GM19324 (cell line): ENCODE results near the gene OXT.
"Not testable (repeated sequence)": the region's sequence is repeated elsewhere in the genome, so short reads cannot be mapped to it uniquely, and the experiment has no call there.

ENCODE experiments used
- ATAC-seq: cut with Tn5 transposase; IDR thresholded peaks from one replicate; pipeline ENCODE4 v1.9.1; 2021; ENCODE audit warnings: mild to moderate bottlenecking, moderate library complexity; ENCODE audit not compliant: unreplicated experiment, low FRiP score

The OXT gene

DNA sequence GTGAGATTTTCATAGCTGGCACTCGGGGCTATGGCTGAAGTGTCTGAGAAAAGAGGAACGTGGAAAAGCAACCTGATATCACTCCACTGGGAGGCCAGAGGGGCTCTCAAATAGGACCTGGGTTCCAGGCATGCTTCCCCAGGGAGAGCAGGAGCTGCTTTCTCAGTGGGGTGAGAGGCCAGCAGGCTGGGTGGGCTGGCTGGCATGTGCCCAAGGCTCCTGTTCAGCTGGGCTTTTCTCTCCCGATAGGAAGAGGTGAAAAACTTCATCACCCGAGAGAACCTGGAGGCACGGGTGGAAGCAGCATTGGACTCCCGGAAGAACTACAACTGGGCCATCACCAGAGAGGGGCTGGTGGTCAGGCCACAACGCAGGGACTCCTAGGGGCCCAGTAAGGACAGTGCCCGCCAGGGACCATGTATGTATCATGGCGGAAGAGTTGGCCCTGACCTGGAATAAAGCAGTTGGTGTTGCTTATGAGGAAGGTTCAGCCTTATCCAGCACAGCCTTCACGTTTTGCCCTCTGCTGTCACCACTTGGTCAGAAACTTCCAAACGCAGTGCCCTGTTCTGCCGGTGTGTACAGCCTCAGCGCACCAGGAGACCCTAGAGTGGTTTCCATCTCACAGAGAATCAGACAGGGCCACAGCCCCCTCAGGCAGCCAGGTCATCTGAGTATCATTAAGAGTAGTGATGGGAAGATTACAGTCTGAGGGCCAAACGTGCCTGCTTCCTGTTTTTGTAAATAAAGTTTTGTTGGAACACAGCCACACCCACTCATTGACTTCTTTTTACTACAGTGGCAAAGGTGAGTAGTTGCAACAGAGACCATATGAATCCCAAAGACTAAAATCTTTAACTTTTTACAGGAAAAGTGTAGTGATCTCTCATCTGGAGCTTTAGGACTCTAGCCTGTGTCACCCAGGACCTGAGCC, 23.7 kb upstream of the OXT start:
- no peak for ATAC-seq

DNA sequence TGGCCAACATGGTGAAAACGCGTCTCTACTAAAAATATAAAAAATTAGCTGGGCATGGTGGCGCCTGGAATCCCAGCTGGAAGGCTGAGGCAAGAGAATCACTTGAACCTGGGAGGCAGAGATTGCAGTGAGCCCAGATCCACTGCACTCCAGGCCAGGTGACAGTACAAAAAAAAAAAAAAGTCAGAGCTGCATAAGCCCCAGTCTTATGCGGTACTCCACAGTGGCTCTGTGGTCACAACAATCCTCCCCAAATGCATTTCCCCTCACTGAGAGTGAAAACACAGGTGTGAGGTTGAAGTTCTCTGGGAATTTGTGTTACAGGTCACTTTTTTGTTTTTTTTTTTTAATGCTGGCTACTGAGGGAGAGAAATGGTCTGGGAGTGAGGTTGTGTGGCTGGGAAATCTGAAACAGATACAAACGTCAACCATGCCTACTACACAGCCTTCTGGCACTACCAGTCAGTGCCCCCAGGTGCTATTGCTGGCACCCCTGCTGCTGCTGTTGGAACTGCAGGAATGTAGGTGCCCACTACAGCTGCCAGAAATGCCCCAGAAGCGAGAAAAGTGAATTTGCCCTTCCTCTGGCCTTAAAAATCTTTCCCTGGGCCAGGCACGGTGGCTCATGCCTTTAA, 19.9 kb upstream of the OXT start:
- no peak for ATAC-seq

DNA sequence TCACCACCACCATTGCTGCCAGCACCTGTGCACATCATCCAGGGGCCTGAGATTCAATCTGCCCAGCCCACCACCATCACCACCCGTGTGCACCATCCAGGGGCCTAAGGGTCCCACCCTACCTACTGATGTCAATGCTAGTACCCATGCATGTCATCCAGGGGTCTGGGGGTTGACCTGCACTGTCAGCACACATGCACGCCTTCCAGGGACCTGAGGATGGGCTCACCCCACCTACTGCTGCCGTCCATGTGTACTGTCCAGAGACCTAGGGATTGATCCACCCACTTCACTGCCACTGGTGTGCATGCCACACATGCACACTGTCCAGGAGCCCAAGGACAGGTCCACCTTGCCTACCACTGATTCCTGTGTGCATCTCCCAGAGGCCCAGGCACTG, 11.9 kb upstream of the OXT start:
- no peak for ATAC-seq

DNA sequence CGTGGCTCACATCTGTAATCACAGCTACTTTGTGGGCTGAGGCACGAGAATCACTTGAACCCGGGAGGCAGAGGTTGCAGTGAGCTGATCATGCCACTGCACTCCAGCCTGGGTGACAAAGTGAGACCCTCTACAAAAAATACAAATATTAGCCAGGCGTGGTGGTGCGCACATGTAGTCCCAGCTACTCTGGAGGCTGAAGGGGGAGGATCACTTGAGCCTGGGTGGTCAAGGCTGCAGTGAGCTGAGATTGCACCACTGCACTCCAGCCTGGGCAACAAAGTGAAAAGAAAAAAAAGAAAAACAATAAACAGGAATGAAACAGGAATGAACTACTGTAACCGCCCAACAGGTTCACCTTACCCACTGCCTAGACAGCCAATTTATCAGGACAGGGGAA, 7.3 kb upstream of the OXT start:
- not testable (repeated sequence) for ATAC-seq

DNA sequence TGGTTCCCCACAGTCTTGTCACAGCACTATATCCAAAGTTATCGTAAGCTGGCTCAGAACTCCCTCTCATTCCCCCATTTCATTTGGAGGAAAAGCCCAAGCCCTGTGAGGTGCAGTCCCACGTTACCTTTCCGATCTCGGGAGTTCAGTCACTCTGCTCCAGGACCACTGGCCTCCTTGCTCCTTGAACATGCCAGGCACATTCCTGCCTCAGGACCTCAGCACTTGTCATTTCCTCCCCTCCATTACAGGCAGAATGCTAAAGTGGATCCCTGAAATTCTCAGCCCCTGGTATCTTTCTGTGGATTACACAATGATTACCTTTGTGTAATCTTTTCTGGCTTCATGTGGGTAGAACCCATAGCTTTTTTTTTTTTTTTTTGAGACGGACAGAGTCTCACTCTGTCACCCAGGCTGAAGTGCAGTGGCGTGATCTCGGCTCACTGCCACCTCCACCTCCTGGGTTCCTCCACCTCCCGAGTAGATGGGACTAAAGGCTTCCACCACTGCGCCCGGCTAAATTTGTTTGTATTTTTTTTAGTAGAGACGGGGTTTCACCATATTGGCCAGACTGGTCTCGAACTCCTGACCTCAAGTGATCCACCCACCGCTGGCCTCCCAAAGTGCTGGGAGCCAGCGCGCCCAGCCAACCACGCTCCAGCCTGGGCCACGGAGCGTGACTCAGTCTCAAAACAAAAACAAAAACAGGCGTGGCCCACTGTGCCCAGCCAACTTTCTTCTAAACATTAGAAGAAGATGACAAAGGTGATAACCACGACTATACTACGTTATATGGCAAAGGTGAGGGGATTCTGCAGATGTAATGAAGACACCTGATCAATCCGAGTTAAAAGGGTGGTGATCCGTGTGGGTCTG, 4.0 kb upstream of the OXT start:
- ATAC-seq, result no peak

DNA sequence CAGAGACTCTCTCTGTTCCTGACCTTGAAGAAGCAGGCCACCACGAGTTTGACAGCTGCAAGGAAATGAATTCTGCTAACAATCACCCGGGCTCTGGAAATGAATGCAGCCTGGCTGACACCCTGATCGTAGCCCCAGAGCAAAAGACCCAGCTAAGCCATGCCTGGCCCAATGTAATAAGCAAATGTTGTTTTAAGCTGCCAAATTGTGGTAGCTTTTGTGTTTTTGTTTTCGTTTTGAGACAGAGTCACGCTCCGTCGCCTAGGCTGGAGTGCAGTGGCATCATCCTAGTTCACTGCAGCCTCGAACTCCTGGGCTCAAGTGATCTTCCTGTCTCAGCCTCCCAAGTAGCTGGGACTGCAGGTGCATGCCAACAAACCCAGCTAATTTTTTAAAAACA, 3.3 kb upstream of the OXT start:
- no peak for ATAC-seq

DNA sequence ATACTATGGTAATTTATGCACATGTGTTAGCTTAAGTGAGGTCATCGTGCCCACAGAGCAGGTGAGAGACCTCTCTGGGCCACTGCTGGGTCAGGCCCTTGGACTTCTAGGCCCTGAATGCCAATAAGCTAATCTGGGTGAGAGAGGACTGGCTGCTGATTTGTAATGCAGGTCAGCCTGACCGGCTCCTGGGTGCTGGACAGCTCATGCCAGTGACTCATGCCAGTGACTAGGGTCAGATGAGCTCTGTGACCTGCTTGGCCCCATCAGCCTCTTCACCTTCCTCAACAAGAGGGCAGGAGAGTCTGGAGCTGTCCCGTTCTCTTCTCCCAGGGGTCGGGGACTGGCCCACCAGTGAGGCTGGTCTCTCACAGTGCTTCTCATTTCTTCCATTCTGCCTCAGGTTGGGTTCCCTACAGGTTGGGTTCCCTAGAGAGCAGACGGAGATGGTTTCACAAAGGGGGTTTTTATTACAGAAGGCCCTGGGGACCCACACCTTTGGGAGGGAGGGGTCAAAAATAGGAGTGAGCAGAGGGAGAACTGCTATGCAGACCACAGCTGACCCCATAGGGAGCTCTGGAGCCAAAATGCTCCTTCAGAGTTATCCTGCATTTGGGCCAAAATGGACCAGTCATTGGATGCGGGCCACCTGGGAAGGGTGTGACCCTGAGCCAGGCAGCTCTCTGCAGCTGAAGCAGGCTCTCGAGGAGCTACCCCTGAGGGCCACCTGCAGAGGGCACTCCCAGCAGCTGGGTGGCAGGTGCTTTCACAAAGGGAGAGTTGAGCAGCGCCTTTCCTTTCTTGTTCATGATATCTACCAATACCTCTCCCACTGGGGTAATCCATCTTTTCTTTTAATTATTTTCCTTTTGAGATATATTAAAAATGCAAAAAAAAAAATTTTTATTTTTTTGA, 2.2 kb upstream of the OXT start:
- no peak for ATAC-seq

DNA sequence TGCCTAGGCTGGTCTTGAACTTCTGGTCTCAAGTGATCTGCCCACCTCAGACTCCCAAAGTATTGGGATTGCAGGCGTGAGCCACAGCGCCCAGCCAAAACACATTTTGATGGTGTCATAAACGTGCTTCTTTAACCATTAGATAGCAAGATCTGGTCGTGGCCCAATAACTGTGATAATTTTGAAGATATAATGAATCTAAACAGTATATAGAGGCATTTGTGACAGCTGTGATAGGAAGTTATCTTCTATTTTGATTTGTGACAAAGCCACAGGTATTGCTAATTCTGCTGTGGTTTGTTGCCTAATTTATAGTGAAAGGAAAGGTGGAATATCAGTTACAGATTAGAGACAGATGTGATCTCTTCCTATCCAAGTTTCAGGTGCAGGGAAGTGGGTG, 695 bp upstream of the OXT start:
- ATAC-seq, result no peak

DNA sequence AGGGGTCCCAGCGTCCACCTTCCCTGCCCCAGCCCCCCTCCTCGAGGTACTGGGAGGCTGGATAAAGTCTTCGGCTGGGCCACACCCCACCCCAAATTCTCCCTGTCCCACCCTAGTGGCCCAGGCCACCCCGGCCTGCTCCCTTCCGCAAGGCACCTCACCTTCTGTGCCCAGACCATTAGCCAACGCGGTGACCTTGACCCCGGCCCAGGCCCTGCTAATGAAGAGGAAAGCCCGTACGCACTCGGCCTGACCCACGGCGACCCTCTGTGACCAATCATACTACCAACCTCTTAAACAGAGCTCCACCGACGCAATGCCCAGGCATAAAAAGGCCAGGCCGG, 182 bp upstream of the OXT start:
- no peak for ATAC-seq

DNA sequence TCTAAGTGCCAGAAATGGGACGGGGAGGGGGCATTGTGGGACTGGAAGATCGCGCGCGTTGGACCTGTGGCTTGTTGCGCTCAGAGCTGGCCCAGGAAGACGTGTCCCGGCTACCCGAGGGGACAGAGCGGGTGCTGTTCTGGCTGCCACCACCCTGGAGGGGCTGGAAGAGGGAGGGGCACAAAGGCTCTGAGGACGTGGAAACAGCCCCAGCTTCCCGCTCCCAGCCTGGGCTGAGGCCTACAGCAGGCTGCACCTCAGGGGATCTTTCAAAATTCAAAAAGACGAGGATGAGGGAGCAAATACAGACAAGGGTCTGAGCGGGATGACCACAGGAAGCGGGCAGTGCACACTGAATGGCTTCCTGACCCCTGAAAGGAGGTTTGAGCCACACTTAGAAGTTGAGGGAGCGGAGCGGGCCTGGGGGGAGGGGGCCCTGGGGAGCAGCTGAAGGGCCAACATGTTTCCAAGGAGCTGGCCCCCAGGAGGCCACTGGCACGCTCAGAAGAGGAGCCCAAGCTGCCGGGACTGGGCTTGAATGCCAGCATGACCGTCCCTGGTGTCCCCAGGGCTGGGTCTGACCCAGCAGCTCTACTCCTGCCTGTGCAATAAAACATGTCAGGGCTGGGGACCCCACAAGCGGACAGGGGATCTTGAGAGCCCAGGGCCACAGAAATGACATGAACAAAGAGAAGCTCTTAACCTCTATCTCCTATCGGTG, 1.3 kb downstream of the OXT start:
- ATAC-seq, result no peak

DNA sequence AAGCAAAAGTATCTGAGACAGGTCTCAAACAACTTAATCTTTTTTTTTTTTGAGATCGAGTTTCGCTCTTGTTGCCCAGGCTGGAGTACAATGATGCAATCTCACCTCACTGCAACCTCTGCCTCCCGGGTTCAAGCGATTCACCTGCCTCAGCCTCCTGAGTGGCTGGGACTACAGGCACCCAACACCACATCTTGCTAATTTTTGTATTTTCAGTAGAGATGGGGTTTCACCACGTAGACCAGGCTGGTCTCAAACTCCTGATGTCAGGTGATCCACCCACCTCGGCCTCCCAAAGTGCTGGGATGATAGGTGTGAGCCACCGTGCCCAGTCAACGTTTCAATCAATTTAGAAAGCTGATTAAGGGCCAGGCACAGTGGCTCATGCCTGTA, 1.8 kb downstream of the OXT start:
- not testable (repeated sequence) for ATAC-seq

DNA sequence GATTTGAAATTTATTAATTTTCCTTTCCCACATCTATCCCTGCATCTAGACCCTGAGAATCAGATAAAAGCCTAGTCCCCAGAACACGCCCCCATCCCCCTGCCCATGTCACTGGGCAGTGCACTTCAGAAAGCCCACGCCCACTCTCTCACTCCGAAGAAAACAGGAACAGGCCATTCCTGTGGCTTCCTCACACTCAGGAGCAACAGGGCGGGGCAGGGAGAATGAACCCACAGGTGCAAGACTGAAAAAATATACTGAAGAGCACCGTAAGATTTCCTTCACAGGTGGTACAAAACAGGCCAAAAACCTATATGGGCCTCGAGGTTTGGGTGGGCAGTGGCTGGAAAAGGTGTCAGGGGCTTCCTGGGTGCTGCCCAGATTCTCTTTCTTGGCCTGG, 3.4 kb downstream of the OXT start:
- ATAC-seq, result no peak

DNA sequence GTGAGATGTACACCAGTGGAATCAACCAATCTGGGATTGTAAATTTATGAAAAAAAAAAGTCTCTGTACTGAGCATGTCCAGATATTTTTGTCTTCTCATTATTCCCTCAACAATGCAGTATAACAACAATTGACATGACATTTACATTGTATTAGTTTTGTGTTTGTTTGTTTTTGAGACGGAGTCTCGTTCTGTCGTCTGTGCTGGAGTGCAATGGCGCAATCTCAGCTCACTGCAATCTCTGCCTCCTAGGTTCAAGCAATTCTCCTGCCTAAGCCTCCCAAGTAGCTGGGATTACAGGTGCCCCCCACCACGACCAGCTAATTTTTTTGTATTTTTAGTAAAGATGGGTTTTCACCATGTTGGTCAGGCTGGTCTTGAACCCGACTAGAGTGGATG, 3.9 kb downstream of the OXT start:
- ATAC-seq, result not testable (repeated sequence)

DNA sequence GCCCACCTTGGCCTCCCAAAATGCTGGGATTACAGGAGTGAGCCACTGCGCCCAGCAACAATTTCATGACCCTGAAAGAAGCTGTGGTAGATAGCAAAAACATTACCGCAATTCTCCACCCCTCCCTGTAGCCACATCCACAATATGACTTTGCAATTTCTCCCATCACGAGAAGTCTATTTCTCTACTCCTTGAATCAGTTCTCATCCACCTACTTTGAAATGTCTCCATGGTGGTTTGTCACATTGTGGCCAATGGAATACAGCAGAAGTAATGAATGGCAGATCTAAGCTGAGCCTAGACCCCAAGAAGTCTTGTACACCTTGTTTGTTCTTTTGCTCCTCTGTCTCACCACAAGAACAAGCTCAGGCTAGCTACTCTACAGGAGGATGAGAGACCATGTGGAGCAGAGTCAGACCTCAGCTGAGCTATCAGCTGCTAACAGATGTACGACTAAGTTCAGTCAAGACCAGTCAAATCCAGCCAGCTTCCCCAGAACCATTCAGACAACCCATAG, 6.3 kb downstream of the OXT start:
- ATAC-seq, result no peak

DNA sequence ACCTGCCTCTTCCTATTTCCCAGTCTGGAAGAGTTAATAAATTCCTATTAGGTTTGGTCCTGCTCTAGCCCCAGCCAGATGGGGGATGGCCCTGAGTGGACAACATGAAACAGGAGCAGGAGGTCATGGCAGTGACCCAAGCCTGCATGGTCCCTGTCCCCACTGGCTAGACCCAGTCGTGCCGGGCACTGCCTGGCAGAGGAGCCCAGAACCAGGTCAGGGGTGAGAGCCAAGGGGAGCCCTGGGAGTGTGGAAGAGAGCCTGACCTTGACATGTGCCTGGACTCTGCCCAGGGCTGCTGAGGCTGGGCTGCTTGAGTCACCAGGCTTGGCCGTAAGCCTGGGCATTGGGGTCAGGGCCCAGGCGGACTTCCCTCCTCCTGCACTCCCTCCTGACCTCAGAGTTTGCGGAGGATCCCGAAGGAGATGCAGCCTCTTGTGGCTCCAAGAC, 9.5 kb downstream of the OXT start:
- ATAC-seq, result no peak

DNA sequence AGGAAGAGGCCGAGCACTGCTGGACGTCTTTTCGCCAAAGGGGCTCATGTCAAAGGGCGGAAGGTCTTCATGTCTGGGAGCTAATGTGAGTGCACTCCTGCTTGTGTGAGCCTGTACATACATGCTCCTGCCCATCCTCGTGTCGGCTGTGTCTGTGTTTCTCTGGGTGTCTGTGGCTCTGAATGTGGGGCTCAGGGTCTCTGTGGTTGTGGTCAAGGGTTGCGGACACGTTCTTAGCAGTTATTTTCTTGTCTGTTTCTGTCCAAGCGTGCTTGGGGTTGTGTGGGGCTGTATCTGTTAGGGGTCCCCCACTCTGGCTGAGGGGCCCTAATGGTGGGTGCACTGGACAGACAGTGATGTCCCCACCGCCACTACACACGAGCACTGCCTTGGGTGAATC, 10.2 kb downstream of the OXT start:
- ATAC-seq, result no peak

DNA sequence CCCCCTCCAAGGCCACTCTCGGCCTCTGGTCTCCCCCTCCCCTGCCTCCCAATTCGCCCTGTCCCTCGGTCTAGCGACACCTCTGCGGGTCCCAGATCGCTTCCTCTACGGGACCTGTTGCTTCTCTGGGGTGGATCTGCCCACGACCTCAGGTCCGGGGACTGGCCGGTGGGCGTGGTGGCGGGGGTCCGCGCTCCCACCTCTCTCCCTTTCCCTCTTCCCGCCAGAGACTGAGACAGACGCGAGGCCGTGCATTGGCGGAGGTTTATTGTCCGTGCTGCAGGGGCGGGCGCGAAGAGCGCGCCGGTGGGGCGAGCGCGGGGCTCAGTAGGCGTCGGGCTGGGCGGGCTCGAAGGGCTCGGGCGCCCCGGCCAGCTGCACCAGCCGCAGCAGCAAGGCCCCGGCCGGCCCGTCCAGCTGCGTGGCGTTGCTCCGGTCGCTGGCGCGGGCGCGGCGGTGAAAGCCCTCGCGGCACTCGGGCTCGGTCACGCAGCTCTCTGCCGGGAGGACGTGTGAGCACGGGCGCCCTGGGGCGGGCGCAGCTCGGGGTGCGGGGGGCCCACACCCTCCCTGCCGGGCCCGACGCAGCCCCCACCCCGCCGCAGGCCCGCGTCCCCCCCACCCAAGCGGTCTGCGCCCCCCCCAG, 11.0 kb downstream of the OXT start:
- no peak for ATAC-seq
